ENCODE data around the gene IL17RD.

IL17RD gene

GRCh38 chr3:57078344-57078634 lies 86.9 kb downstream of the IL17RD start:
- peak overlapping the region; percentile 63 to 87 for H3K4me3 ChIP-seq (replicated peaks in 1 of 2; ENCODE audit: low read depth in 2 of 2, low read length in 2 of 2)
- DNase-seq (ENCODE audit: low read depth in 2 of 2): peak; percentile 56 to 74
- TF ChIP-seq CTCF (IDR thresholded peaks at IDR 0.05; ENCODE audit: low read depth, low read length): no peak

GRCh38 chr3:57077630-57078343 lies 87.4 kb downstream of the IL17RD start:
- H3K4me3 ChIP-seq (replicated peaks in 1 of 2; ENCODE audit: low read depth in 2 of 2, low read length in 2 of 2): peak overlapping the region; percentile 63 to 87
- no peak for DNase-seq (ENCODE audit: low read depth in 2 of 2)
- TF ChIP-seq CTCF (IDR thresholded peaks at IDR 0.05; ENCODE audit: low read depth, low read length): no peak

GRCh38 chr3:57076422-57076951 lies 88.7 kb downstream of the IL17RD start:
- no peak for DNase-seq (ENCODE audit: low read depth in 2 of 2)
- H3K4me3 ChIP-seq (replicated peaks in 1 of 2; ENCODE audit: low read depth in 2 of 2, low read length in 2 of 2): no peak overlapping the region
- TF ChIP-seq CTCF (IDR thresholded peaks at IDR 0.05; ENCODE audit: low read depth, low read length): no peak

GRCh38 chr3:57074135-57074534 lies 91.0 kb downstream of the IL17RD start:
- no peak for DNase-seq (ENCODE audit: low read depth in 2 of 2)
- TF ChIP-seq CTCF (IDR thresholded peaks at IDR 0.05; ENCODE audit: low read depth, low read length): no peak
- H3K4me3 ChIP-seq (replicated peaks in 1 of 2; ENCODE audit: low read depth in 2 of 2, low read length in 2 of 2): no peak overlapping the region

GRCh38 chr3:57073628-57074027 lies 91.5 kb downstream of the IL17RD start:
- H3K4me3 ChIP-seq (replicated peaks in 1 of 2; ENCODE audit: low read depth in 2 of 2, low read length in 2 of 2): no peak overlapping the region
- no peak for DNase-seq (ENCODE audit: low read depth in 2 of 2)
- TF ChIP-seq CTCF (IDR thresholded peaks at IDR 0.05; ENCODE audit: low read depth, low read length): no peak

GRCh38 chr3:57069503-57069902 lies 95.7 kb downstream of the IL17RD start:
- H3K4me3 ChIP-seq (replicated peaks in 1 of 2; ENCODE audit: low read depth in 2 of 2, low read length in 2 of 2): no peak overlapping the region
- no peak for TF ChIP-seq CTCF (IDR thresholded peaks at IDR 0.05; ENCODE audit: low read depth, low read length)
- DNase-seq (ENCODE audit: low read depth in 2 of 2): no peak
